OCI-LY7 (cell line): Measurements from ENCODE around the gene GPHN. TPM values are rescaled to one million over a fixed set of nuclear protein-coding genes. Genes with fewer than 3 reads are reported as not detected.
A peak's percentile ranks its signal among the peaks of the same experiment; 100 is the strongest.

Source experiments
- BruUV-seq: library from RNA; stranded (reverse); fragments of 400-500 nt; replicated peaks from 2 replicates; lab custom pipeline; 2021; lab: Mats Ljungman, UMichigan
- CTCF ChIA-PET: fragments of 300-600 bp; sonication (Branson Sonifier 250); formaldehyde crosslinking; loops from one replicate; lab custom pipeline; 2022; ENCODE audit warnings: antibody characterized with exemption; ENCODE audit not compliant: unreplicated experiment; lab: Charles Lee
- POLR2A ChIA-PET: fragments of 300-600 bp; sonication (Branson Sonifier 250); formaldehyde crosslinking; loops from one replicate; lab custom pipeline; 2022; ENCODE audit warnings: antibody characterized with exemption; lab: Charles Lee
- DNase-seq: peaks from one replicate; pipeline ENCODE4 v3.0.0-alpha.2; 2015; ENCODE audit warnings: low spot score
- H2AFZ ChIP-seq: fragments of 200-600 bp; sonication (generic), shearing (Covaris generic); 2 replicates; pipeline ENCODE4 v1.6.1; 2014; ENCODE audit warnings: mild to moderate bottlenecking, antibody characterized with exemption, low read length, moderate library complexity
- H3K27ac ChIP-seq: fragments of 200-600 bp; sonication (generic); 2 replicates; pipeline ENCODE4 v1.5.1; 2014; ENCODE audit warnings: mixed run types, low read depth, mild to moderate bottlenecking, moderate library complexity, low read length, inconsistent platforms; ENCODE audit not compliant: poor library complexity, severe bottlenecking
- H3K36me3 ChIP-seq: fragments of 200-600 bp; sonication (generic); 2 replicates; pipeline ENCODE4 v1.6.1; 2014; ENCODE audit warnings: mild to moderate bottlenecking, antibody characterized with exemption, low read length, moderate library complexity, mixed read lengths; ENCODE audit not compliant: insufficient read depth
- H3K4me1 ChIP-seq: fragments of 200-600 bp; sonication (generic); 2 replicates; pipeline ENCODE4 v1.5.1; 2014; ENCODE audit warnings: mild to moderate bottlenecking, low read length; ENCODE audit not compliant: insufficient read depth, poor library complexity, severe bottlenecking
- H3K4me2 ChIP-seq: fragments of 200-600 bp; sonication (generic); 2 replicates; pipeline ENCODE4 v1.6.1; 2014; ENCODE audit warnings: mild to moderate bottlenecking, low read length
- H3K4me3 ChIP-seq: fragments of 200-600 bp; sonication (generic); 2 replicates; pipeline ENCODE4 v1.5.1; 2014; ENCODE audit warnings: mild to moderate bottlenecking, low read depth, low read length; ENCODE audit not compliant: poor library complexity, severe bottlenecking
- H3K79me2 ChIP-seq: fragments of 200-600 bp; sonication (generic); 2 replicates; pipeline ENCODE4 v1.6.1; 2016; ENCODE audit warnings: low read depth, mild to moderate bottlenecking, low read length, moderate library complexity, mixed read lengths; ENCODE audit not compliant: insufficient read depth
- H3K9me2 ChIP-seq: fragments of 200-600 bp; sonication (generic); 2 replicates; pipeline ENCODE4 v1.6.1; 2016; ENCODE audit warnings: mild to moderate bottlenecking, low read length, mixed read lengths; ENCODE audit not compliant: insufficient read depth
- H3K9me3 ChIP-seq: fragments of 200-600 bp; sonication (generic); 2 replicates; pipeline ENCODE4 v1.6.1; 2014; ENCODE audit warnings: mild to moderate bottlenecking, mixed run types, low read length, mixed read lengths
- H4K20me1 ChIP-seq: fragments of 200-600 bp; sonication (generic); 2 replicates; pipeline ENCODE4 v1.6.1; 2014; ENCODE audit warnings: mild to moderate bottlenecking, antibody characterized with exemption, low read length, moderate library complexity, mixed read lengths; ENCODE audit not compliant: insufficient read depth
- EZH2phosphoT487 ChIP-seq: fragments of 200-600 bp; sonication (generic); IDR thresholded peaks from 2 replicates; pipeline ENCODE4 v1.6.1; 2018; ENCODE audit warnings: low read depth, borderline replicate concordance, mild to moderate bottlenecking, mixed run types, antibody characterized with exemption, low read length, moderate library complexity, mixed read lengths
- intact Hi-C: fragments of 100-400 bp; cut with micrococcal nuclease; formaldehyde crosslinking; loops from one replicate; pipeline ENCODE4 v1.10.0; 2022; ENCODE audit not compliant: unreplicated experiment
- total RNA-seq, 2 experiments: library from RNA; depleted of rRNA in 1 of 2; stranded (reverse); fragments of >200 nt in 1 of 2; shearing (Covaris generic) in 1 of 2; gene quantifications; 2 replicates each; pipeline ENCODE4 v1.2.3, GENCODE V29; 2014 to 2022
- TF ChIP-seq, protein P1 (sequence below): fragments of 200-600 bp; sonication (generic); conservative IDR thresholded peaks from 2 replicates; pipeline ENCODE4 v1.5.1; 2014; ENCODE audit warnings: mild to moderate bottlenecking, antibody characterized with exemption, low read length, moderate library complexity, mixed read lengths

Gene GPHN
- total RNA-seq, 2 experiments from 2014 or later, result not detected

DNA sequence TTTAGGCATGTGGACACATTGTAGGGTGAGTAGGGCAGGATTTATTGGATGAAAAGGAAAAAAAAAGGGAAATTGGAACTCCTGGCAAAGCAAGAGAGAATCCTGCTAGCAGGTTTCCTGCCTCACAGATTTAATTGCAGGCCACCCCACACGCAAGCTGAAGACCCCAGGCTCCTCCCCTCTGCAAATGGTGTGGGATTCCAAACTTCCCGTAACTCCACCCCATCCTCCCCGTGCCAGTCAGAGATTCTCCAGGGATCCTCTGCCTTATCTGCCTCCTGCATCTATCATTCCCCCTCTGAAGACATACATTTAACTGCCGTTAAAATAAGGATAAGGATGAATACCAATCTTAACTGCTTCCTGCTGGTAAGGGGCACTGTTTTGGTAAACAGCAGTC is 431.5 kb downstream of the GPHN start:
- H3K27ac ChIP-seq, result no peak overlapping the region
- no TSS peak for BruUV-seq
- no peaks in the 10 kb centered on the region for H3K79me2 ChIP-seq
- no peak overlapping the region for H3K4me2 ChIP-seq
- CTCF ChIA-PET, result no interaction called here
- no peak overlapping the region for H3K4me3 ChIP-seq
- no peak for TF ChIP-seq EZH2phosphoT487
- TF ChIP-seq, protein P1, sequence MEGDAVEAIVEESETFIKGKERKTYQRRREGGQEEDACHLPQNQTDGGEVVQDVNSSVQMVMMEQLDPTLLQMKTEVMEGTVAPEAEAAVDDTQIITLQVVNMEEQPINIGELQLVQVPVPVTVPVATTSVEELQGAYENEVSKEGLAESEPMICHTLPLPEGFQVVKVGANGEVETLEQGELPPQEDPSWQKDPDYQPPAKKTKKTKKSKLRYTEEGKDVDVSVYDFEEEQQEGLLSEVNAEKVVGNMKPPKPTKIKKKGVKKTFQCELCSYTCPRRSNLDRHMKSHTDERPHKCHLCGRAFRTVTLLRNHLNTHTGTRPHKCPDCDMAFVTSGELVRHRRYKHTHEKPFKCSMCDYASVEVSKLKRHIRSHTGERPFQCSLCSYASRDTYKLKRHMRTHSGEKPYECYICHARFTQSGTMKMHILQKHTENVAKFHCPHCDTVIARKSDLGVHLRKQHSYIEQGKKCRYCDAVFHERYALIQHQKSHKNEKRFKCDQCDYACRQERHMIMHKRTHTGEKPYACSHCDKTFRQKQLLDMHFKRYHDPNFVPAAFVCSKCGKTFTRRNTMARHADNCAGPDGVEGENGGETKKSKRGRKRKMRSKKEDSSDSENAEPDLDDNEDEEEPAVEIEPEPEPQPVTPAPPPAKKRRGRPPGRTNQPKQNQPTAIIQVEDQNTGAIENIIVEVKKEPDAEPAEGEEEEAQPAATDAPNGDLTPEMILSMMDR, result no peak
- DNase-seq, result no peak
- POLR2A ChIA-PET, result interaction anchor here (0.7 to 0.9 kb wide), 2 partner anchors 13 to 182 kb away, joined by 5 to 6 read pairs; no protein-coding TSS in a partner anchor
- H3K9me3 ChIP-seq, result peaks cover 9% of the 10 kb centered on the region; the same call in 1 of the 2 replicates
- H3K4me1 ChIP-seq, result no peaks in the 10 kb centered on the region
- no peaks in the 10 kb centered on the region for H3K9me2 ChIP-seq
- no peak overlapping the region for H2AFZ ChIP-seq
- intact Hi-C loops, result no loop called here
- no peaks in the 10 kb centered on the region for H4K20me1 ChIP-seq
- no peaks in the 10 kb centered on the region for H3K36me3 ChIP-seq

DNA sequence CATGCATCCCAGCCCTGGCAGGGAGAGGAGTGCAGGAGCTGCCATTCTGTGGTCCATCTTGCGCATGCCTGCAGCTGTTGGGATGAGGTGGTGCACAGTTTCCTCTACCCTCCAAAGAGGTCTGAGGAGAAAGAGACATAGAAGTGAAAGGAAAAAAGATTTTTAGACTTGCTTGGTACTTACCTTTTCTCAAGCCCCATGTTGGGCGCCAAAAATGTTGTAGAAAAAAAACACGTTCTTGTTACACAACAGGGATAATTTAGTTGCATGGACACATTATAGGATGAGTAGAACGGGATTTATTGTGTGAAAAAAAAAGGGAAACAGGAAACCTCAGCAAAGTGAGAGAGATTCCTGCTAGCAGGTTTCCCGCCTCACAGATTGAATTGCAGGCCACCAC is 436.9 kb downstream of the GPHN start:
- no peaks in the 10 kb centered on the region for H3K79me2 ChIP-seq
- no peak overlapping the region for H3K4me3 ChIP-seq
- BruUV-seq, result no TSS peak
- no peak overlapping the region for H2AFZ ChIP-seq
- no peak for TF ChIP-seq EZH2phosphoT487
- TF ChIP-seq, protein P1, result no peak
- intact Hi-C loops, result no loop called here
- H3K9me2 ChIP-seq, result no peaks in the 10 kb centered on the region
- peaks cover 25% of the 10 kb centered on the region; the same call in 1 of the 2 replicates for H3K9me3 ChIP-seq
- H3K27ac ChIP-seq, result no peak overlapping the region
- DNase-seq, result peak; percentile 24
- H3K4me2 ChIP-seq, result no peak overlapping the region
- POLR2A ChIA-PET, result no interaction called here
- CTCF ChIA-PET, result no interaction called here
- no peaks in the 10 kb centered on the region for H3K36me3 ChIP-seq
- H4K20me1 ChIP-seq, result no peaks in the 10 kb centered on the region
- H3K4me1 ChIP-seq, result no peaks in the 10 kb centered on the region

DNA sequence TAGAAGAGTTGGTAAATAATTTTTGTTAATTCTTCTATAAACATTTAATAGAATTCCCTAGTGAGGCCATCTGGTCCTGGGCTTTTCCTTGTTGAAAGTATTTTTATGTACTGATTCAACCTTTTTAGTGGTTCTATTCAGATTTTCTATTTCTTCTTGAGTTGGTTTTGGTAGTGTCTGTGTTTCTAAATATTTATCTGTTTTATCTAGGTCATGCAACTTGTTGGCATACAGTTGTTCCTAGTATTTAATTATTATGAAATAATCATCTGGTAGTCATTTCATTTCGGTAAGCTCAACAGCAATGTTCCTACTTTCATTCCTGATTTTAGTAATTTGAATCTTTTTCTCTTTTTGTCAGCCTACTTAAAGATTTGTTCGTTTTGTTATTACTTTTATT is 447.2 kb downstream of the GPHN start:
- DNase-seq, result no peak
- Histone ChIP-seq H3K79me2 (no peaks in the 10 kb centered on the region), H3K36me3 (no peaks in the 10 kb centered on the region), H3K4me1 (no peaks in the 10 kb centered on the region), H3K4me3 (no peak overlapping the region), H4K20me1 (no peaks in the 10 kb centered on the region), H3K9me2 (no peaks in the 10 kb centered on the region), H3K27ac (no peak overlapping the region), H3K4me2 (no peak overlapping the region), H3K9me3 (no peaks in the 10 kb centered on the region), H2AFZ (no peak overlapping the region)
- intact Hi-C loops, result no loop called here
- ChIA-PET CTCF (no interaction called here), POLR2A (interaction anchor here (0.6 kb wide), 1 partner anchor 61 kb away, joined by 3 read pairs; no protein-coding TSS in a partner anchor)
- no peak for TF ChIP-seq EZH2phosphoT487
- no TSS peak for BruUV-seq
